IMR-90 (cell line): ENCODE data around the gene GPRC6A. TPM values are rescaled to one million over a fixed set of nuclear protein-coding genes. Genes with fewer than 3 reads are reported as not detected.

ENCODE experiments used
- ATAC-seq: fragments of 200-7000 bp; cut with Tn5 transposase; 2 replicates; pipeline ENCODE4 v1.9.1; 2020; ENCODE audit warnings: low read depth, mild to moderate bottlenecking, moderate library complexity
- BruUV-seq: library from RNA; stranded (reverse); fragments of 400-500 nt; replicated peaks from 2 replicates; lab custom pipeline; 2021; lab: Mats Ljungman, UMichigan
- CTCF ChIA-PET: fragments of 300-600 bp; formaldehyde crosslinking; extraction: SDS; loops from one replicate; lab custom pipeline; 2021; ENCODE audit warnings: antibody characterized with exemption; lab: Yijun Ruan, JAX
- POLR2A ChIA-PET: fragments of 300-600 bp; sonication (Branson Sonifier 250); formaldehyde crosslinking; loops from one replicate; lab custom pipeline; 2022; ENCODE audit warnings: antibody characterized with exemption; ENCODE audit not compliant: unreplicated experiment; lab: Charles Lee
- DNase-seq: peaks from one replicate; pipeline ENCODE4 v3.0.0; 2013
- H2AFZ ChIP-seq: replicated peaks from 2 replicates; pipeline ENCODE3; 2013; ENCODE audit warnings: low read length, mild to moderate bottlenecking; ENCODE audit not compliant: poor library complexity
- H2AK5ac ChIP-seq: 2 replicates; pipeline ENCODE4 v1.6.1; 2013; ENCODE audit warnings: low read depth, low read length, inconsistent platforms
- H2AK9ac ChIP-seq: replicated peaks from 2 replicates; pipeline ENCODE3; 2013; ENCODE audit warnings: mild to moderate bottlenecking, low read depth, low read length, moderate library complexity; ENCODE audit not compliant: poor library complexity
- H2BK120ac ChIP-seq: 2 replicates; pipeline ENCODE4 v1.6.1; 2013; ENCODE audit warnings: low read depth, low read length, inconsistent platforms
- H2BK15ac ChIP-seq: 3 replicates; pipeline ENCODE4 v1.6.1; 2013; ENCODE audit warnings: low read depth, low read length, inconsistent platforms
- H2BK20ac ChIP-seq: 2 replicates; pipeline ENCODE4 v1.6.1; 2013; ENCODE audit warnings: low read depth, mild to moderate bottlenecking, inconsistent platforms, low read length, moderate library complexity
- H2BK5ac ChIP-seq: 2 replicates; pipeline ENCODE4 v1.6.1; 2013; ENCODE audit warnings: mild to moderate bottlenecking, low read depth, low read length, inconsistent platforms; ENCODE audit not compliant: poor library complexity, severe bottlenecking
- H3K14ac ChIP-seq: replicated peaks from 2 replicates; pipeline ENCODE4 v1.6.1; 2013; ENCODE audit warnings: low read depth, low read length, inconsistent platforms
- H3K18ac ChIP-seq: 2 replicates; pipeline ENCODE4 v1.6.1; 2013; ENCODE audit warnings: low read depth, low read length, control low read depth
- H3K23ac ChIP-seq: 2 replicates; pipeline ENCODE4 v1.6.1; 2013; ENCODE audit warnings: low read depth, low read length, inconsistent platforms
- H3K27ac ChIP-seq: 2 replicates; pipeline ENCODE4 v1.5.1; 2013; ENCODE audit warnings: mild to moderate bottlenecking, control low read depth, low read length; ENCODE audit not compliant: insufficient read depth
- H3K27me3 ChIP-seq: 2 replicates; pipeline ENCODE4 v1.6.1; 2013; ENCODE audit warnings: low read length; ENCODE audit not compliant: control insufficient read depth, insufficient read depth
- H3K36me3 ChIP-seq: 2 replicates; pipeline ENCODE4 v1.6.1; 2013; ENCODE audit warnings: low read length, mixed read lengths; ENCODE audit not compliant: control insufficient read depth, insufficient read depth
- H3K4ac ChIP-seq: 2 replicates; pipeline ENCODE4 v1.6.1; 2013; ENCODE audit warnings: low read depth, low read length, inconsistent platforms
- H3K4me1 ChIP-seq: 2 replicates; pipeline ENCODE4 v1.6.1; 2013; ENCODE audit warnings: low read length, mixed read lengths; ENCODE audit not compliant: control insufficient read depth, insufficient read depth
- H3K4me2 ChIP-seq: 2 replicates; pipeline ENCODE4 v1.6.1; 2013; ENCODE audit warnings: low read depth, mild to moderate bottlenecking, control low read depth, low read length, moderate library complexity
- H3K4me3 ChIP-seq: 2 replicates; pipeline ENCODE4 v1.5.1; 2013; ENCODE audit warnings: low read depth, mild to moderate bottlenecking, control low read depth, low read length, moderate library complexity; ENCODE audit not compliant: insufficient read depth
- H3K56ac ChIP-seq: 2 replicates; pipeline ENCODE4 v1.6.1; 2013; ENCODE audit warnings: low read length, inconsistent platforms; ENCODE audit not compliant: insufficient read depth; ENCODE audit errors: extremely low read depth
- H3K79me1 ChIP-seq, 2 experiments: 2 replicates each; pipeline ENCODE4 v1.6.1; 2013; ENCODE audit warnings: low read length in 2 of 2, inconsistent platforms in 1 of 2, low read depth in 1 of 2
- H3K9ac ChIP-seq: 2 replicates; pipeline ENCODE4 v1.6.1; 2013; ENCODE audit warnings: low read depth, low read length, control low read depth
- H3K9me1 ChIP-seq: 2 replicates; pipeline ENCODE4 v1.6.1; 2013; ENCODE audit warnings: low read length, inconsistent platforms; ENCODE audit not compliant: insufficient read depth
- H3K9me3 ChIP-seq: 2 replicates; pipeline ENCODE4 v1.6.1; 2013; ENCODE audit warnings: low read length; ENCODE audit not compliant: control insufficient read depth, insufficient read depth
- H4K20me1 ChIP-seq: 2 replicates; pipeline ENCODE4 v1.6.1; 2013; ENCODE audit warnings: low read length, inconsistent platforms; ENCODE audit not compliant: insufficient read depth
- H4K5ac ChIP-seq: 2 replicates; pipeline ENCODE4 v1.6.1; 2013; ENCODE audit warnings: mild to moderate bottlenecking, low read depth, low read length, control low read depth
- H4K8ac ChIP-seq, 2 experiments: 2 replicates each; pipeline ENCODE4 v1.6.1; 2013; ENCODE audit warnings: low read depth in 2 of 2, low read length in 2 of 2, control low read depth in 1 of 2, inconsistent platforms in 1 of 2
- H4K91ac ChIP-seq: 2 replicates; pipeline ENCODE4 v1.6.1; 2013; ENCODE audit warnings: low read depth, low read length, inconsistent platforms; ENCODE audit not compliant: insufficient read depth
- BHLHE40 ChIP-seq: fragments of 150-350 bp; IDR thresholded peaks from 2 replicates; pipeline ENCODE4 v1.6.1; 2016; ENCODE audit warnings: mild to moderate bottlenecking, low read depth, low read length
- CEBPB ChIP-seq: IDR thresholded peaks from 2 replicates; pipeline ENCODE4 v1.6.1; 2012; ENCODE audit warnings: low read depth, low read length, improper control_type of control experiment
- CHD1 ChIP-seq: IDR thresholded peaks from 2 replicates; pipeline ENCODE4 v1.6.1; 2012; ENCODE audit warnings: low read depth, low read length, improper control_type of control experiment
- FOS ChIP-seq: fragments of 150-350 bp; IDR thresholded peaks from 2 replicates; pipeline ENCODE4 v1.6.1; 2016; ENCODE audit warnings: low read depth, low read length
- MAFK ChIP-seq: IDR thresholded peaks from 2 replicates; pipeline ENCODE4 v1.6.1; 2012; ENCODE audit warnings: low read depth, low read length, improper control_type of control experiment
- MAZ ChIP-seq: IDR thresholded peaks from 2 replicates; pipeline ENCODE4 v1.6.1; 2012; ENCODE audit warnings: low read depth, mild to moderate bottlenecking, low read length, improper control_type of control experiment, moderate library complexity, borderline replicate concordance
- MXI1 ChIP-seq: IDR thresholded peaks from 2 replicates; pipeline ENCODE4 v1.6.1; 2012; ENCODE audit warnings: low read depth, mild to moderate bottlenecking, low read length, moderate library complexity, borderline replicate concordance
- NFE2L2 ChIP-seq: fragments of 150-350 bp; IDR thresholded peaks from 2 replicates; pipeline ENCODE4 v1.6.1; 2016; ENCODE audit warnings: low read depth, mild to moderate bottlenecking, low read length
- POLR2A ChIP-seq: IDR thresholded peaks from 2 replicates; pipeline ENCODE4 v1.6.1; 2012; ENCODE audit warnings: mild to moderate bottlenecking, low read depth, low read length
- RAD21 ChIP-seq: IDR thresholded peaks from 2 replicates; pipeline ENCODE4 v1.6.1; 2012; ENCODE audit warnings: low read length, improper control_type of control experiment
- RCOR1 ChIP-seq: IDR thresholded peaks from 2 replicates; pipeline ENCODE4 v1.6.1; 2012; ENCODE audit warnings: mild to moderate bottlenecking, low read length, improper control_type of control experiment; ENCODE audit not compliant: insufficient replicate concordance
- RFX5 ChIP-seq: IDR thresholded peaks from 2 replicates; pipeline ENCODE4 v1.8.0; 2012; ENCODE audit warnings: low read depth, mild to moderate bottlenecking, low read length, moderate library complexity
- SMC3 ChIP-seq: fragments of 150-350 bp; IDR thresholded peaks from 2 replicates; pipeline ENCODE4 v1.6.1; 2016; ENCODE audit warnings: low read depth, mild to moderate bottlenecking, antibody characterized with exemption, low read length, moderate library complexity
- WGBS, 2 experiments: methylation state at CpG; one replicate each; pipeline versions ENCODE4 v1.1.5 to v1.1.7; 2013; ENCODE audit warnings: missing lambda C conversion rate in 2 of 2; ENCODE audit not compliant: insufficient read length in 1 of 2; ENCODE audit errors: extremely low coverage in 2 of 2; 5-methylcytosine and 5-hydroxymethylcytosine counted together
- dilution Hi-C: fragments of 300-500 bp; cut with HindIII; formaldehyde crosslinking; loops from one replicate; pipeline ENCODE4 v1.14.3; 2018; ENCODE audit warnings: low sequenced_read_pairs; ENCODE audit not compliant: unreplicated experiment
- in situ Hi-C: fragments of 300-500 bp; cut with MboI; formaldehyde crosslinking; loops from 3 replicates; pipeline ENCODE4 v1.14.3; 2019; ENCODE audit warnings: low sequenced_read_pairs, inconsistent platforms, mixed read lengths
- intact Hi-C: fragments of 100-400 bp; cut with micrococcal nuclease; formaldehyde crosslinking; loops from 2 replicates; pipeline ENCODE4 v1.10.0; 2022
- polyA plus RNA-seq, 3 experiments: library from polyadenylated mRNA; depleted of rRNA; stranded (reverse); fragments of >200 nt; gene quantifications; 2 replicates each; pipeline ENCODE4 v1.2.3, GENCODE V29; 2012; ENCODE audit warnings: low replicate concordance in 1 of 3
- total RNA-seq: library from RNA; depleted of rRNA; stranded (reverse); fragments of >200 nt; gene quantifications from 2 replicates; pipeline ENCODE4 v1.2.3, GENCODE V29; 2012
- TF ChIP-seq, protein P1 (sequence below): conservative IDR thresholded peaks from 2 replicates; pipeline ENCODE4 v1.5.1; 2012; ENCODE audit warnings: mild to moderate bottlenecking, low read depth, low read length, improper control_type of control experiment
- TF ChIP-seq, protein P2 (sequence below): fragments of 150-350 bp; IDR thresholded peaks from 2 replicates; pipeline ENCODE4 v1.6.1; 2016; ENCODE audit warnings: low read depth, mild to moderate bottlenecking, low read length, moderate library complexity, borderline replicate concordance
- TF ChIP-seq, protein P3 (sequence below): fragments of 150-350 bp; IDR thresholded peaks from 2 replicates; pipeline ENCODE4 v1.6.1; 2017; ENCODE audit warnings: mild to moderate bottlenecking, antibody characterized with exemption, low read length, low read depth

GPRC6A gene
- total and polyA plus RNA-seq, 2 of the 4 experiments (the other 2 are of a cell fraction) = not detected

DNA sequence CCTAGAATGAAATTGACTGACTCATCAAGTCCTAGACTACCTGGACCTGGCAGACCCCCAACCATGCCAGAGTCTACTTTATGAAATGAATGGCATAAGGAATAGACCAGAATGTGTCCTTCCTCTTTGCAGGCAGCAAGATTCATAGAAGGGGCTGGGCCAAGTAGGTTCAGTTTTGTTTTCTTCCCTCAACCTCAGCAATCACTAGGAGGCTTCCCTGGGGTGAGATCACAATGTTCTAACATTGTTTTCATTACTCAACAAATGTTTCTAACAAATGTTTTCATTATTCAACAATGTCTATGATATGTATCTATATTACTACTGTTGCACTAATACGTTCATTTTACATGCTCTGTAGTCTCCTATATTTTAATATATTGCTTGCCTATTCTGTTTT, 55.0 kb downstream of the GPRC6A start:
- intact Hi-C loops = no loop called here
- Histone ChIP-seq H3K79me1 (no peaks in the 10 kb centered on the region), H3K4me3 (no peak overlapping the region), H3K23ac (no peak overlapping the region), H3K27ac (no peak overlapping the region), H3K9me3 (no peaks in the 10 kb centered on the region), H3K4me2 (no peak overlapping the region), H2BK120ac (no peak overlapping the region), H4K91ac (no peak overlapping the region), H3K4ac (no peak overlapping the region), H3K4me1 (no peaks in the 10 kb centered on the region), H3K14ac (no peak overlapping the region), H4K8ac (no peak overlapping the region), H2BK5ac (no peak overlapping the region), H3K56ac (no peak overlapping the region), H3K9ac (no peak overlapping the region), H4K5ac (no peak overlapping the region), H2AFZ (no peak overlapping the region), H4K20me1 (no peaks in the 10 kb centered on the region), H2AK9ac (no peak overlapping the region), H3K9me1 (no peaks in the 10 kb centered on the region), H3K36me3 (no peaks in the 10 kb centered on the region), H3K27me3 (no peaks in the 10 kb centered on the region), H2BK15ac (no peak overlapping the region), H2BK20ac (no peak overlapping the region), H2AK5ac (no peak overlapping the region), H3K18ac (no peak overlapping the region)
- ChIA-PET CTCF (no interaction called here), POLR2A (no interaction called here)
- BruUV-seq = no TSS peak
- DNase-seq = no peak
- dilution Hi-C loops = no loop called here
- in situ Hi-C loops = no loop called here
- no CpG with 5 or more reads among the region's 1 CpG for WGBS, 2 experiments
- no peak for ATAC-seq
- TF ChIP-seq MXI1 = no peak
- no peak for TF ChIP-seq CEBPB
- TF ChIP-seq, protein P1, sequence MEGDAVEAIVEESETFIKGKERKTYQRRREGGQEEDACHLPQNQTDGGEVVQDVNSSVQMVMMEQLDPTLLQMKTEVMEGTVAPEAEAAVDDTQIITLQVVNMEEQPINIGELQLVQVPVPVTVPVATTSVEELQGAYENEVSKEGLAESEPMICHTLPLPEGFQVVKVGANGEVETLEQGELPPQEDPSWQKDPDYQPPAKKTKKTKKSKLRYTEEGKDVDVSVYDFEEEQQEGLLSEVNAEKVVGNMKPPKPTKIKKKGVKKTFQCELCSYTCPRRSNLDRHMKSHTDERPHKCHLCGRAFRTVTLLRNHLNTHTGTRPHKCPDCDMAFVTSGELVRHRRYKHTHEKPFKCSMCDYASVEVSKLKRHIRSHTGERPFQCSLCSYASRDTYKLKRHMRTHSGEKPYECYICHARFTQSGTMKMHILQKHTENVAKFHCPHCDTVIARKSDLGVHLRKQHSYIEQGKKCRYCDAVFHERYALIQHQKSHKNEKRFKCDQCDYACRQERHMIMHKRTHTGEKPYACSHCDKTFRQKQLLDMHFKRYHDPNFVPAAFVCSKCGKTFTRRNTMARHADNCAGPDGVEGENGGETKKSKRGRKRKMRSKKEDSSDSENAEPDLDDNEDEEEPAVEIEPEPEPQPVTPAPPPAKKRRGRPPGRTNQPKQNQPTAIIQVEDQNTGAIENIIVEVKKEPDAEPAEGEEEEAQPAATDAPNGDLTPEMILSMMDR = no peak
- TF ChIP-seq, protein P2, sequence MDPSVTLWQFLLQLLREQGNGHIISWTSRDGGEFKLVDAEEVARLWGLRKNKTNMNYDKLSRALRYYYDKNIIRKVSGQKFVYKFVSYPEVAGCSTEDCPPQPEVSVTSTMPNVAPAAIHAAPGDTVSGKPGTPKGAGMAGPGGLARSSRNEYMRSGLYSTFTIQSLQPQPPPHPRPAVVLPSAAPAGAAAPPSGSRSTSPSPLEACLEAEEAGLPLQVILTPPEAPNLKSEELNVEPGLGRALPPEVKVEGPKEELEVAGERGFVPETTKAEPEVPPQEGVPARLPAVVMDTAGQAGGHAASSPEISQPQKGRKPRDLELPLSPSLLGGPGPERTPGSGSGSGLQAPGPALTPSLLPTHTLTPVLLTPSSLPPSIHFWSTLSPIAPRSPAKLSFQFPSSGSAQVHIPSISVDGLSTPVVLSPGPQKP = no peak
- no peak for TF ChIP-seq MAZ
- no peak for TF ChIP-seq RCOR1
- TF ChIP-seq MAFK = no peak
- TF ChIP-seq RAD21 = no peak
- no peak for TF ChIP-seq RFX5
- no peak for TF ChIP-seq POLR2A
- no peak for TF ChIP-seq NFE2L2
- TF ChIP-seq SMC3 = no peak
- no peak for TF ChIP-seq BHLHE40
- TF ChIP-seq FOS = no peak
- TF ChIP-seq, protein P3, sequence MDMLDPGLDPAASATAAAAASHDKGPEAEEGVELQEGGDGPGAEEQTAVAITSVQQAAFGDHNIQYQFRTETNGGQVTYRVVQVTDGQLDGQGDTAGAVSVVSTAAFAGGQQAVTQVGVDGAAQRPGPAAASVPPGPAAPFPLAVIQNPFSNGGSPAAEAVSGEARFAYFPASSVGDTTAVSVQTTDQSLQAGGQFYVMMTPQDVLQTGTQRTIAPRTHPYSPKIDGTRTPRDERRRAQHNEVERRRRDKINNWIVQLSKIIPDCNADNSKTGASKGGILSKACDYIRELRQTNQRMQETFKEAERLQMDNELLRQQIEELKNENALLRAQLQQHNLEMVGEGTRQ = no peak
- TF ChIP-seq CHD1 = no peak
